Large intestine (tissue), 3 donors: ENCODE measurements around the gene GRIK3. TPM values are rescaled to one million over a fixed set of nuclear protein-coding genes. Genes with fewer than 3 reads are reported as not detected.

Source experiments
- DNase-seq, 2 donors: peaks; one replicate each; pipeline versions ENCODE4 v3.0.0 to v3.0.0-alpha.2; 2013
- H3K27ac ChIP-seq: one replicate; pipeline ENCODE4 v1.5.1; 2013; ENCODE audit warnings: low read length
- H3K27me3 ChIP-seq: 2 replicates; pipeline ENCODE4 v1.6.1; 2013; ENCODE audit warnings: low read length; ENCODE audit not compliant: control insufficient read depth, insufficient read depth
- H3K36me3 ChIP-seq: 2 replicates; pipeline ENCODE4 v1.6.1; 2013; ENCODE audit warnings: low read length; ENCODE audit not compliant: control insufficient read depth, insufficient read depth
- H3K4me1 ChIP-seq: one replicate; pipeline ENCODE4 v1.6.1; 2013; ENCODE audit warnings: low read length; ENCODE audit not compliant: control insufficient read depth, insufficient read depth
- H3K4me3 ChIP-seq: one replicate; pipeline ENCODE4 v1.5.1; 2013; ENCODE audit warnings: low read length
- H3K9me3 ChIP-seq: one replicate; pipeline ENCODE4 v1.6.1; 2013; ENCODE audit warnings: mild to moderate bottlenecking, low read depth, low read length, moderate library complexity; ENCODE audit not compliant: control insufficient read depth
- WGBS: methylation state at CpG from one replicate; pipeline ENCODE4 v1.1.5; 2013; ENCODE audit warnings: low lambda C conversion rate; ENCODE audit not compliant: insufficient coverage; 5-methylcytosine and 5-hydroxymethylcytosine counted together
- polyA plus RNA-seq: library from polyadenylated mRNA; unstranded; fragments of 120-200 nt; gene quantifications from one replicate; pipeline ENCODE4 v1.2.1, GENCODE V29; 2013

Gene GRIK3
- polyA plus RNA-seq, 1 donor, result 4.5 TPM

DNA sequence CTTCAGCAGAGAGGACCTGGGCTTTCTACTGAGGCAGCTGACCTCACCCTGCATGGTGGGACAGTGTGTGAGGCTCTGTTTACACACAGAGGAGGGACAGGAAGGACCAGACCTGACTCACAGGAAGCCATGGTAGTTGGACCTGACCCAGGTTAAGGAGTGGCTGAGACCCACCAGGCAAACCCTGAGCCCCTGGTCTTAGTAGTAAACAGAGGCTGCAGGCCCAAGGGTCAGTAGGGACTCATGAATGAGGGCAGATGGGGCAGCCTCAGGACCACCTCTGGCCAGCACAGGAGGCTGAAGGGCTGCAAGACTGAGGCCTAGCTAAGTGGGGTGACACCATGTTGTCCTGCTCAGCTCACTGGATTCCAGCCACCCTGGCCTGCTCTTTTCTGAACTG lies 273.2 kb downstream of the GRIK3 start:
- H3K36me3 ChIP-seq, result no peaks in the 10 kb centered on the region
- no peaks in the 10 kb centered on the region for H3K4me1 ChIP-seq
- no peak overlapping the region for H3K27ac ChIP-seq
- peaks cover 3% of the 10 kb centered on the region for H3K9me3 ChIP-seq
- H3K4me3 ChIP-seq, result no peak overlapping the region
- DNase-seq, result no peak
- H3K27me3 ChIP-seq, result no peaks in the 10 kb centered on the region

DNA sequence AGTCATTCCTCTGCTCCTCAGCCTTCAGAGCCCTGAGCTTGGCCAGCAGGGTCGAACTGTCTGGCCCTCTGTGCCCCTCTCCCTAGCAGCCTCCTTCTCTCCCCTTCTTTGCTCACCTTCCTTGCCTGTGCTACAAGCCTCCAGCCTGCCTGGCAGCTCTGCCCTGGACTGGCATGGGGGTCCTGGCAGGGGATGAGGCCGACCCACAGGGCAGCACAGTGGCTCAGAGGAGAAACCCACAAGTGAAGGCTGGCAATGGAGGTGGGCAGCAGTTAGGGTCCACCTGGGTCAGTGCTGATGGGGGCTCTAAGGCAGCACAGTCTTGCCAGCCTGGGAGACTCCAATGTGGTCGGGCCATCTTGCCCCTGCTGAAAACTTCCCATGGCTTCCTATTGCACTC lies 274.2 kb downstream of the GRIK3 start:
- no peaks in the 10 kb centered on the region for H3K36me3 ChIP-seq
- H3K27me3 ChIP-seq, result no peaks in the 10 kb centered on the region
- H3K4me3 ChIP-seq, result no peak overlapping the region
- H3K4me1 ChIP-seq, result no peaks in the 10 kb centered on the region
- no peak overlapping the region for H3K27ac ChIP-seq
- DNase-seq, result no peak
- no CpG with 5 or more reads among the region's 3 CpGs for WGBS
- H3K9me3 ChIP-seq, result peaks cover 3% of the 10 kb centered on the region

- no peak for DNase-seq
- WGBS, result no CpG with 5 or more reads among the region's 5 CpGs
- Histone ChIP-seq H3K4me3 (no peak overlapping the region), H3K27me3 (no peaks in the 10 kb centered on the region), H3K27ac (no peak overlapping the region), H3K36me3 (no peaks in the 10 kb centered on the region), H3K4me1 (no peaks in the 10 kb centered on the region), H3K9me3 (peaks cover 3% of the 10 kb centered on the region)
Measured at GRCh38 chr1:36759355-36759754, 275.0 kb downstream of the GRIK3 start.

DNA sequence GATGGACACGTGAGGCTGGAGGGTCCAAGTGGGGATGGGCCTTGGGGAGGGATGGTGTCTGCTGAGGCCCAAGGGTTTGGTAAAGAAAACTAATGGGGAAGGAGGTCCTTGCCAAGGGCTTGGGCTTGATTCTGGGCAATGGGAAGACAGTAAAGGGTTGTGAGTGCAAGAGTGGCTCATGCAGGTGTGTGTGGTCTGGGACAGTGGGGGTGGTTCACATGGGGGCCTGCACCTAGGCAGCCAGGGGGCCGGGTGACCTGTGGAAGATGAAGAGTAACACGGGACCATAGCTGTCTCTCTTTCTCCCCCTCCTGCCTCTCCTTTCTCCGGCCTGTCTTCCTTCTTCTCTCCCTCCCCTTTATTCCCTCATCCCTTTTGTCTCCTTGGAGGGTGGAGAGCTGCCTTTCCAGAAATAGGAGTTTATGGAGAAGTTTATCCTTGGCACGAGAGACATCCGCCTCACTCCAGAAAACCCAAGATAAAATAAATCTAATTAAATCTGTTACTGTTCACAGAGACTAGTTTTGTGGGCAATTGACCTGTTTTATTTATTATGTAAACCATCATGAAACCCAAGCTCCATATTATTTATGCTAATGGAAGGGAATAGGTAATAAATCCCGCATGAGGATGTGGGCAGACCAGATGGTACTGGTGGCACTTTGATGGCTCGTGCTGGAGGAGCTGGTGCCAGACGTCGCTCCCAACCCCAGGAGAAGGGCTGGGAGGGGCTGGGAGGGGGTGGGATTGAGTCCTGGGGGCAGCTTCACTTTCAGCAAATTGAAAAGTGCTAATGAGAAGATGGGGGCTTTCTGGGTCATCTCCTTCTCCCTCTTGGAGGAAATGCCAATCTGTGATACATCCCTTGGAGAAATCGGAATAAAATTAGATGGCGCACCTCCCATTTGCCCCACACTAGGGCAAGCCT lies 278.7 kb downstream of the GRIK3 start:
- no peaks in the 10 kb centered on the region for H3K36me3 ChIP-seq
- H3K4me3 ChIP-seq, result no peak overlapping the region
- no peak overlapping the region for H3K27ac ChIP-seq
- no peaks in the 10 kb centered on the region for H3K9me3 ChIP-seq
- no peaks in the 10 kb centered on the region for H3K4me1 ChIP-seq
- WGBS, result no CpG with 5 or more reads among the region's 12 CpGs
- DNase-seq, result no peak
- no peaks in the 10 kb centered on the region for H3K27me3 ChIP-seq

DNA sequence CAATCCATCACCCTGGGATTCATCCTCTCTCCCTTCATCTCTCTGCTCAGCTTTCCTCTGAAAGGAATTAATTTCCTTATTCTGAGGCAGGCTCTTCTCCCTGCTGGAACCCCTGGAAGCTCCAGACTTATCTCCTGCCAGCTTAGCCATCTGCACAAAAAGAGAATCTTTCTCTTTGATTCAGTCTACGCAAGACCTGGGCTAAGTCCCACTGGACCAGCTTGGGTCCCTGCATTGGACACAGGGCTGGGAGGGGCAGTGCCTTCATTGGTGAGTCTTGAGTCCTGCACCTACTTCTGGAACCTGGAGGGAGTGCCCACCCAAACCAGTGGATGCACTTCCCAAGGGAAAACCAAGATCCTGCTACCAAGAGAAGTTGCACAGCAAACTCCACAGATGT lies 279.9 kb downstream of the GRIK3 start:
- no peaks in the 10 kb centered on the region for H3K4me1 ChIP-seq
- WGBS, result no CpG with 5 or more reads among the region's 1 CpG
- no peaks in the 10 kb centered on the region for H3K27me3 ChIP-seq
- no peak for DNase-seq
- no peak overlapping the region for H3K4me3 ChIP-seq
- no peaks in the 10 kb centered on the region for H3K36me3 ChIP-seq
- H3K27ac ChIP-seq, result no peak overlapping the region
- no peaks in the 10 kb centered on the region for H3K9me3 ChIP-seq

DNA sequence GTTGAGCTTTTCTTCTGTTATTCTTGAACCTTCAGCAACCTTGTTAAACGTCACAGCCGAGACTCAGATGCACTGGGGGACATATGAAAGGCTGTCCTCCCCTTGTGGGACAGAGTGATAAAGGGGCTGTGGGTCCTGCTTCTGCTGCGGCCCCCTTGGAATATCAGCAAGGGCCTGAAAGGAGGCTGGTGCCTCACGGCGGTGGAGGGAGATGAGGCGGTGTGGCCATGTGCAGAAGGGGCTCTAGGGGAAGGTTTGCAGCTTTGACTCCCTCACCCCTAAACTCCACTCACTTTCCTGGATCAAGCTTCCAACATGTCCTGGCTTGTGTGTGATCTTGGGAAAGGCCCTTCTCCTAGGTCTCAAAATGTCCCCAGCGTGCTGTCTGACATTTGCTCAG lies 280.9 kb downstream of the GRIK3 start:
- WGBS, result no CpG with 5 or more reads among the region's 7 CpGs
- H3K27ac ChIP-seq, result no peak overlapping the region
- no peak for DNase-seq
- no peaks in the 10 kb centered on the region for H3K27me3 ChIP-seq
- H3K9me3 ChIP-seq, result no peaks in the 10 kb centered on the region
- no peaks in the 10 kb centered on the region for H3K36me3 ChIP-seq
- no peak overlapping the region for H3K4me3 ChIP-seq
- no peaks in the 10 kb centered on the region for H3K4me1 ChIP-seq

- whole genome bisulfite sequencing, result no CpG with 5 or more reads among the region's 6 CpGs
- no peaks in the 10 kb centered on the region for H3K4me1 ChIP-seq
- no peaks in the 10 kb centered on the region for H3K9me3 ChIP-seq
- no peak for DNase-seq
- no peaks in the 10 kb centered on the region for H3K36me3 ChIP-seq
- no peak overlapping the region for H3K27ac ChIP-seq
- H3K4me3 ChIP-seq, result no peak overlapping the region
- no peaks in the 10 kb centered on the region for H3K27me3 ChIP-seq
Measured at GRCh38 chr1:36752891-36753361, 281.4 kb downstream of the GRIK3 start.

- WGBS, result no CpG with 5 or more reads among the region's 2 CpGs
- no peaks in the 10 kb centered on the region for H3K36me3 ChIP-seq
- DNase-seq, result no peak
- no peak overlapping the region for H3K4me3 ChIP-seq
- H3K4me1 ChIP-seq, result no peaks in the 10 kb centered on the region
- H3K9me3 ChIP-seq, result no peaks in the 10 kb centered on the region
- no peak overlapping the region for H3K27ac ChIP-seq
- H3K27me3 ChIP-seq, result no peaks in the 10 kb centered on the region
Measured at GRCh38 chr1:36752431-36752830, 281.9 kb downstream of the GRIK3 start.

DNA sequence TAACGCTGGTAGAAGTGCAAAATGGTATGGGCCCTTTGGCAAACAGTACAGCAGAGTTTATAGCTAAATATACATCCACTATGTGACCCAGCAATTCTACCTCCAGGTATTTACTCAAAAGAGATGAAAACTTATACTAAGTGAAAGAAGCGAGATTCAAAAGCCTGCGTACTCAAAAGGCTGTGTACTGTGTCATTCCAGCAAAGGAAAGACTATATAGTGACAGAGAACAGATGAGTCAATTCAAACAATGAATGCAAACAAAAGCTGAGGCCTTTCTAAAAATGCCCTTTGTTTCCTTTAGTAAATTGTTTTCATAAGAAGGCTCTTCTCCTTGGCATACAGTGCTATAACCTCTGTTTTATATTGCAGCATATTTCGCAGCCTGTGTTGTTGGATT lies 282.8 kb downstream of the GRIK3 start:
- no peaks in the 10 kb centered on the region for H3K9me3 ChIP-seq
- 90% methylated on average over 2 of the region's 4 CpGs for WGBS
- H3K4me1 ChIP-seq, result no peaks in the 10 kb centered on the region
- H3K4me3 ChIP-seq, result no peak overlapping the region
- no peak overlapping the region for H3K27ac ChIP-seq
- no peak for DNase-seq
- H3K27me3 ChIP-seq, result no peaks in the 10 kb centered on the region
- no peaks in the 10 kb centered on the region for H3K36me3 ChIP-seq

GRCh38 chr1:36748466-36748865 lies 285.8 kb downstream of the GRIK3 start:
- no peaks in the 10 kb centered on the region for H3K9me3 ChIP-seq
- no peak for DNase-seq
- H3K27ac ChIP-seq, result no peak overlapping the region
- H3K4me3 ChIP-seq, result no peak overlapping the region
- H3K36me3 ChIP-seq, result no peaks in the 10 kb centered on the region
- no peaks in the 10 kb centered on the region for H3K4me1 ChIP-seq
- no CpG with 5 or more reads among the region's 7 CpGs for WGBS
- no peaks in the 10 kb centered on the region for H3K27me3 ChIP-seq
